Hair follicle dermal papilla cell (primary cell): ENCODE results near the gene MNS1. TPM values are rescaled to one million over a fixed set of nuclear protein-coding genes. Genes with fewer than 3 reads are reported as not detected.

Source experiments
- total RNA-seq: library from RNA; depleted of rRNA; stranded (reverse); fragments of >200 nt; gene quantifications from 2 replicates; pipeline ENCODE4 v1.2.3, GENCODE V29; 2012

The MNS1 gene
- total RNA-seq: 0.73 and 0.81 TPM in 2 replicates

GRCh38 chr15:56464893-56465520 lies at the start of gene MNS1:
Gene MNS1 (minus strand): TSS chr15:56465137. CDS start chr15:56464972, 165 bp downstream.

Other genes starting within 250 kb of the MNS1 start
- 8.6 and 9.6 TPM in 2 replicates for gene RFX7, start 221.3 kb downstream of the MNS1 start, total RNA-seq
- 9.6 and 10.1 TPM in 2 replicates for gene TEX9, start 99.7 kb downstream of the MNS1 start, total RNA-seq